GM12878 (cell line): Measurements from ENCODE around the gene CLDN16. TPM values are rescaled to one million over a fixed set of nuclear protein-coding genes. Genes with fewer than 3 reads are reported as not detected.

Experiments
- ATAC-seq: fragments of 200-7000 bp; cut with Tn5 transposase; 3 replicates; pipeline ENCODE4 v1.9.1; 2020; ENCODE audit warnings: mild to moderate bottlenecking, moderate library complexity
- BruUV-seq: library from RNA; stranded (reverse); fragments of 400-500 nt; replicated peaks from 2 replicates; lab custom pipeline; 2021; lab: Mats Ljungman, UMichigan
- CTCF ChIA-PET: fragments of 300-600 bp; sonication (Branson Sonifier 250); formaldehyde crosslinking; extraction: SDS; loops from one replicate; lab custom pipeline; 2021; ENCODE audit warnings: inconsistent platforms; lab: Yijun Ruan, JAX
- POLR2A ChIA-PET: fragments of 350-600 bp; formaldehyde crosslinking; extraction: SDS; loops from one replicate; lab custom pipeline; 2021; ENCODE audit warnings: inconsistent platforms; lab: Charles Lee
- RAD21 ChIA-PET: fragments of 300-600 bp; sonication (Branson Sonifier 250); formaldehyde crosslinking; loops from one replicate; lab custom pipeline; 2023; ENCODE audit warnings: antibody characterized with exemption; ENCODE audit not compliant: unreplicated experiment; lab: Charles Lee
- SMC1A ChIA-PET: fragments of 300-600 bp; sonication (Branson Sonifier 250); formaldehyde crosslinking; loops from one replicate; lab custom pipeline; 2023; ENCODE audit not compliant: unreplicated experiment, uncharacterized antibody; lab: Charles Lee
- DNase-seq: peaks from one replicate; pipeline ENCODE4 v3.0.0-alpha.2; 2011; ENCODE audit warnings: low read depth, low spot score
- FAIRE-seq: peaks from 3 replicates; lab custom pipeline; 2011; peaks lifted over from hg19 to GRCh38; lab: Jason Lieb, UNC
- H2AFZ ChIP-seq: 2 replicates; pipeline ENCODE4 v1.6.0; 2011; ENCODE audit warnings: low read depth, low read length, control low read depth; ENCODE audit not compliant: control insufficient read depth
- H3K27ac ChIP-seq: 2 replicates; pipeline ENCODE4 v1.5.1; 2011; ENCODE audit warnings: control low read depth; ENCODE audit not compliant: control insufficient read depth, insufficient read depth
- H3K27me3 ChIP-seq, 2 experiments: replicated peaks in 1 of 2; 2 replicates each; pipeline versions ENCODE4 v1.6.0 to v1.6.1; 2011; ENCODE audit warnings: low read length in 1 of 2; ENCODE audit not compliant: control insufficient read depth in 2 of 2, insufficient read depth in 2 of 2
- H3K36me3 ChIP-seq, 2 experiments: 2 replicates each; pipeline ENCODE4 v1.5.1; 2011; ENCODE audit warnings: low read length in 1 of 2; ENCODE audit not compliant: control insufficient read depth in 2 of 2, insufficient read depth in 2 of 2
- H3K4me1 ChIP-seq: 2 replicates; pipeline ENCODE4 v1.6.1; 2011; ENCODE audit warnings: mild to moderate bottlenecking, low read length, moderate library complexity, mixed read lengths; ENCODE audit not compliant: control insufficient read depth, insufficient read depth
- H3K4me2 ChIP-seq: 2 replicates; pipeline ENCODE4 v1.6.0; 2011; ENCODE audit warnings: control low read depth; ENCODE audit not compliant: control insufficient read depth, insufficient read depth
- H3K4me3 ChIP-seq: fragments of 200-600 bp; sonication (generic); 2 replicates; pipeline ENCODE4 v1.5.1; 2016
- H3K79me2 ChIP-seq: 2 replicates; pipeline ENCODE4 v1.6.0; 2011; ENCODE audit warnings: low read length; ENCODE audit not compliant: control insufficient read depth, insufficient read depth
- H3K9ac ChIP-seq: 2 replicates; pipeline ENCODE4 v1.8.0; 2011; ENCODE audit warnings: low read length, control low read depth, mixed read lengths; ENCODE audit not compliant: control insufficient read depth, insufficient read depth
- H3K9me3 ChIP-seq: replicated peaks from 3 replicates; pipeline ENCODE4 v1.5.1; 2011; ENCODE audit warnings: mild to moderate bottlenecking, low read length; ENCODE audit not compliant: control insufficient read depth, insufficient read depth
- H4K20me1 ChIP-seq: 2 replicates; pipeline ENCODE4 v1.6.0; 2011; ENCODE audit not compliant: control insufficient read depth, insufficient read depth
- CHD1 ChIP-seq: IDR thresholded peaks from 2 replicates; pipeline ENCODE4 v1.6.1; 2012; ENCODE audit warnings: low read depth, low read length, improper control_type of control experiment
- EED ChIP-seq: sonication (generic); IDR thresholded peaks from 2 replicates; pipeline ENCODE4 v1.6.1; 2016; ENCODE audit warnings: antibody characterized with exemption, low read depth
- ELK1 ChIP-seq: IDR thresholded peaks from 2 replicates; pipeline ENCODE4 v1.6.1; 2012; ENCODE audit warnings: low read depth, low read length, improper control_type of control experiment
- FOXK2 ChIP-seq: fragments of 450-650 bp; IDR thresholded peaks from 2 replicates; pipeline ENCODE4 v1.6.1; 2017; ENCODE audit warnings: mild to moderate bottlenecking, moderate library complexity
- IRF4 ChIP-seq: IDR thresholded peaks from 2 replicates; pipeline ENCODE4 v1.6.1; 2011; ENCODE audit warnings: low read depth, low read length
- KAT2A ChIP-seq: conservative IDR thresholded peaks from 2 replicates; pipeline ENCODE4 v1.6.1; 2011; ENCODE audit warnings: low read depth, low read length; ENCODE audit not compliant: control insufficient read depth
- NR2C1 ChIP-seq: fragments of 450-650 bp; IDR thresholded peaks from 2 replicates; pipeline ENCODE4 v1.6.1; 2017; ENCODE audit warnings: antibody characterized with exemption, mild to moderate bottlenecking, moderate library complexity
- NR2F1 ChIP-seq: fragments of 450-650 bp; conservative IDR thresholded peaks from 2 replicates; pipeline ENCODE4 v1.6.1; 2017; ENCODE audit warnings: mild to moderate bottlenecking
- RFX5 ChIP-seq: IDR thresholded peaks from 2 replicates; pipeline ENCODE4 v1.6.1; 2011; ENCODE audit warnings: low read depth, low read length, improper control_type of control experiment
- SP1 ChIP-seq: IDR thresholded peaks from one replicate; pipeline ENCODE4 v1.6.1; 2011; ENCODE audit warnings: low read depth, low read length
- WGBS: methylation state at CpG from one replicate; pipeline ENCODE4 v1.1.6; 2016; ENCODE audit warnings: low lambda C conversion rate; ENCODE audit not compliant: insufficient replicate concordance, insufficient coverage; ENCODE audit errors: missing lambda C conversion rate; 5-methylcytosine and 5-hydroxymethylcytosine counted together
- in situ Hi-C: fragments of 300-500 bp; cut with MboI; formaldehyde crosslinking; loops from 9 replicates; pipeline ENCODE4 v1.14.3; 2018; ENCODE audit warnings: mixed read lengths
- intact Hi-C: fragments of 100-400 bp; cut with micrococcal nuclease; formaldehyde crosslinking; loops from one replicate; pipeline ENCODE4 v1.14.2; 2022; ENCODE audit not compliant: unreplicated experiment
- polyA plus RNA-seq, 11 experiments: library from polyadenylated mRNA; depleted of rRNA in 4 of 11; unstranded in 6 of 11; stranded (reverse) in 5 of 11; fragments of >200 nt; fragmentation: Nextera tagmentation in 4 of 11; fragmentation: Illumina TruSeq in 1 of 11; extraction: Ambion mirVana in 4 of 11; extraction: Trizol in 1 of 11; gene quantifications; 1 replicate in 1 of 11; 2 replicates in 10 of 11; pipeline versions ENCODE4 v1.2.1 to v1.2.3, GENCODE V29; 2011 to 2016; ENCODE audit warnings: inconsistent platforms in 2 of 11, missing spikeins in 2 of 11, low read depth in 1 of 11
- total RNA-seq, 4 experiments: library from RNA; depleted of rRNA in 3 of 4; stranded (reverse); fragments of >200 nt in 3 of 4; fragmentation: Illumina TruSeq in 1 of 4; extraction: Trizol in 1 of 4; gene quantifications; 2 replicates each; pipeline versions ENCODE4 v1.2.1 to v1.2.3, GENCODE V29; 2013 to 2021

CLDN16 gene
- total and polyA plus RNA-seq, 10 of the 15 experiments (the other 5 are each of a cell fraction or from before 2014, with no cell fraction given): 3.2 to 26.6 (median 4.0) TPM

DNA sequence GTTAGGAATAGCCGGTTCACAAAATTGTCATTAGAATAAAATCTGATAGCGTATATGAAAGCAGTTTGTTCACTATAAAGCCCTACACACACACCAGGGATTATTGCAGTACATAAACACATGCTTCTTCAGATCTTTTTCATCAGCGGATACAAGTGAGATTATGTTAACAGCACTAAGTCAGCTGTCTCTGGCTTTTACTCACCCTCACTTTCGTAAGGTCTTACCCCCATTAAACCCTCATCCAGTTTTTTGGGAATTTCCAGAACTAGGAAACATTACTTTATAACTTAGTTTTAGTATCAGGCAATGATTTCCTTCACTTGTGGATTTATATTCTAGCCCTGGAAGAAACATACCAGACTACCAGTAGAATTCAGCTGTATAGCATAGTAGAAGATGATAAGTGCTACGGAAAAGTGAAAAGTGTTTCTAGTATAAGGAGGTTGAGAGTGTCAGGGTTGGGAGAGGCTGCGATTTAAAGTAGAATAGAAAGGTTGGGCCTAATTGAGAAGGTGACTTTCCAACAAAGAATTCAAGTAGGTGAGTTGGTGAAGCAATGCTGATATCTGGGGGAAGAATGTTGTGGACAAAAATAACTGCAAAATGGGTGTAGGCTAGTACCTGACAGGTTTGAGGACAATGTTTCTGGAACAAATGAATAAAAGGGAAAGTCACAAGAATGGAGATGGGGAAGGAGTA is 39.0 kb downstream of the CLDN16 start:
- no peaks in the 10 kb centered on the region for H3K36me3 ChIP-seq
- SMC1A ChIA-PET: interaction anchor here (0.7 to 6.8 kb wide), 9 partner anchors 9 to 466 kb away, joined by 3 to 71 read pairs (median 13); no protein-coding TSS in a partner anchor
- ATAC-seq (no peak), FAIRE-seq (no peak), DNase-seq (no peak)
- POLR2A ChIA-PET: no interaction called here
- H3K4me3 ChIP-seq: no peak overlapping the region
- no peak overlapping the region for H3K9ac ChIP-seq
- H3K27me3 ChIP-seq: no peaks in the 10 kb centered on the region
- H3K9me3 ChIP-seq: no peaks in the 10 kb centered on the region
- no peak overlapping the region for H3K4me2 ChIP-seq
- CTCF ChIA-PET: interaction anchor here (0.6 to 5.3 kb wide), 7 partner anchors 15 to 470 kb away, joined by 3 to 98 read pairs (median 12); no protein-coding TSS in a partner anchor
- H3K4me1 ChIP-seq: peaks cover 6% of the 10 kb centered on the region
- BruUV-seq: no TSS peak
- no peak for TF ChIP-seq NR2C1
- TF ChIP-seq ELK1: no peak
- TF ChIP-seq CHD1: no peak
- TF ChIP-seq FOXK2: no peak
- no peaks in the 10 kb centered on the region for H3K79me2 ChIP-seq
- no peak overlapping the region for H2AFZ ChIP-seq
- RAD21 ChIA-PET: interaction anchor here (0.5 to 4.6 kb wide), 5 partner anchors 43 to 792 kb away, joined by 3 to 34 read pairs (median 25); no protein-coding TSS in a partner anchor
- WGBS: 71% methylated on average over 6 of the region's 6 CpGs
- H3K27ac ChIP-seq: no peak overlapping the region
- no peaks in the 10 kb centered on the region for H4K20me1 ChIP-seq
- in situ Hi-C loops (no loop called here), intact Hi-C loops (no loop called here)

GRCh38 chr3:190429681-190430080 is 41.7 kb downstream of the CLDN16 start:
- ATAC-seq: no peak
- H3K27ac ChIP-seq: no peak overlapping the region
- H3K36me3 ChIP-seq: no peaks in the 10 kb centered on the region
- BruUV-seq: no TSS peak
- no peak overlapping the region for H3K4me2 ChIP-seq
- in situ Hi-C loops: no loop called here
- ChIA-PET RAD21 (no interaction called here), SMC1A (interaction anchor here (0.6 kb wide), 1 partner anchor 16 kb away, joined by 3 read pairs; no protein-coding TSS in a partner anchor)
- H3K4me1 ChIP-seq: peaks cover 6% of the 10 kb centered on the region
- intact Hi-C loops: no loop called here
- H3K27me3 ChIP-seq: no peaks in the 10 kb centered on the region
- DNase-seq: no peak
- peak; percentile 18 for FAIRE-seq
- TF ChIP-seq NR2F1 (no peak), FOXK2 (no peak), IRF4 (no peak), SP1 (no peak), ELK1 (no peak), RFX5 (no peak), KAT2A (no peak), EED (no peak)
- TF ChIP-seq, all 136 proteins: peak for 0
- Histone ChIP-seq H3K79me2 (no peaks in the 10 kb centered on the region), H4K20me1 (no peaks in the 10 kb centered on the region), H3K4me3 (no peak overlapping the region), H3K9me3 (no peaks in the 10 kb centered on the region), H2AFZ (no peak overlapping the region), H3K9ac (no peak overlapping the region)
- CTCF ChIA-PET: interaction anchor here (0.8 kb wide), 1 partner anchor 127 kb away, joined by 3 read pairs; no protein-coding TSS in a partner anchor
- WGBS: 34% methylated on average over 2 of the region's 2 CpGs
- POLR2A ChIA-PET: no interaction called here
